Panc1 (cell line): ENCODE measurements around the gene PDZRN4.

Source experiments
- CTCF ChIP-seq: fragments of 450-650 bp; IDR thresholded peaks from 2 replicates; pipeline ENCODE4 v1.5.1; 2017; ENCODE audit warnings: mild to moderate bottlenecking
- TCF7L2 ChIP-seq: IDR thresholded peaks from 2 replicates; pipeline ENCODE4 v1.6.1; 2011; ENCODE audit warnings: mild to moderate bottlenecking, low read depth, low read length, inconsistent platforms

GRCh38 chr12:41418586-41418985, 230.5 kb downstream of the PDZRN4 start:
- TF ChIP-seq CTCF: no peak
- TF ChIP-seq TCF7L2: no peak
